ENCODE data around the gene TMEM164.

Gene TMEM164

DNA sequence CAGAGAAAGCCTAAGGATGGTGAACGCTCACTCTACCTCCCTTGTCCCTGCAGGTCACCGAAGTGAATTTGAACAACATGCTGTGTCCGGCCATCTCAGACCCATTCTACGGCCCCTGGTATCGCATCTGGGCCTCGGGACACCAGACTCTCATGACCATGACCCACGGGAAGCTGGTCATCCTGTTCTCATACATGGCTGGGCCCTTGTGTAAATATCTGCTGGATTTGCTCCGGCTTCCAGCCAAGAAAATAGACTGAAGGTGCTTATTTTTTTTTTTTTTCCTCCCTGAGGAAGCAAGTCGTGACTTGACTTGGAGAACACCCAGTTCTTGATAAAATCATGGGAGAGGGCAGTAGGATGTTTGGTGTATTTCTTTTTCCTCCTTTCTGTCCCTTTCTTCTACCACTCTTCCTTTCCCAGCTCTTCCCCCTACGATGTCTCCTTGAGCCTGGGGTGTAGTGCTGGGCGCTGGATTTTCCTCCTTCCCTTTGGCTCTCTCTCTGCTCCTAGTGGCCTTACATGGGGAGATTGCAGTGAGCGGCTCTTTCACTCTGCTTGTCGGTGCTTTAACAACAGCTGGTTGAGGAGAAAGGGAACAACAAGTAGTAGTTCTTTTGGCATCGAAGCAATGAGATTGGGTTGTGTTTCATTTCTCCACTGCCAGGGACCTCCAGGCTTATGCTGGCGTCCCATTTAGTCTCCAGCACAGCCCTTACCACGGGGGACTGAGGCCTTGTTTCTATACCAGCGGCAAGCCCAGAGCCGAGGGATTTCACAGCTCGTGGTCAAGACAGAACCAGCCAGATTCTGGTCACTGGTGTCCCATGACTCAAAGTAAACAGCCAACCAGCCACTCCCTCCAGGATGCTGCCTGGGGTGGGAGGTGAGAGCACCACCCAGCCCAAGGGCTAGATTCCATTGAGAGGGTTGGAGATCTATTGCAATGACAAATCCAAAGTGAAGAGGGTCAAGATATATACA lies 170.6 kb downstream of the TMEM164 start:
- DNase-seq: no peak

DNA sequence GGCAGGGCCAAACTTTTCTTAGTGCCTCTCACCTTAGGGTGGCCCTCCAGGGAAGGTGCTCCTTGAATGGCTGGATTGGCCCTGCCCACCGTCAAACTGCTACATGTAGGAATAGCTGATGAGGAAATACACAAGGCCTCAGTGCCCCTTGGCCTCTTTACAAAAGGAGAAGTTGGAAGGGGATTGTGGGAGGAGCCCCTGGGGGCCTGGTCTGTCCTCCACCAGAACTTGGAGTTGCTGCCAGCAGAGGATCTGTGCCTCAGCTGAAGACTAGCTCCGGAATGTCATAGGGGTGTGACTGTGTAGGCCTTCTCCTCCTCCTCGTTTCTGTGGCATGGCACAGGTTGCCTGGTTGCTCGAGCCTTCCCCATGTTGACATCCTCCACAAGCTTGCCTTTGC lies 172.2 kb downstream of the TMEM164 start:
- no peak for DNase-seq

- no peak for DNase-seq
Observed at GRCh38 chrX:110175696-110176095, 172.8 kb downstream of the TMEM164 start.

DNA sequence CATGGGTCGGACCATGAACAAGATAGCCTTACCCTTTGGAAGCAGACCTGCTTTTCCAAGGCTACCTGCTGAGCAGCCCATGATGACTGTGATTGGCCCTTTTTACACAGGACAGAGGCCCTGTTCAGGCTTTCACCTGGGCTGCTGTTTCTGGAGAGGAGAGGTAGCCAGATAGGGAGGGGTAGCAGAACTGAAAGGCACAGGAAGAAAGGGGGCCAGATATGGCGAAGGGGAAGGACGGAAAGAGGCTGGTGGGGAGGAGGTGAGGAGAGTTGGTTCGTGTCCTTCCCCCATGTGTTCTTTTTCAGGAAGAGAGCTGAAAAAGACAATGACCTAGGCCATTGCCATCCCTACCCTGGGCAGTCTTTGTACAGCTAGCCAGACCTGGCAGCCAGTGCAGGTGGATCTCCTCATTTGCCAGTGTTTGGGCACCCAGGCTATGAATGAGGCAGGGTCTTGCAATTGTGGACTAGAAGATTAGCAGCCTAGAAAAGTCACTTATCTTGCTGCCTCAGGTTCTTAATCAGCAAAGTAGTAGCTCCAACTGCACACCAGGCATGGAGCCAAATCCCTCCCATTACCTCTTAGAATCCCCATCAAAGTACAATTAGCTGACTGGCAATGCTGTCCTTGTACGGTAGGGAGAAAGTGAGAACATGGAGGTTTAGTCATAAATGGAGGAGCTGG lies 175.4 kb downstream of the TMEM164 start:
- no peak for DNase-seq

GRCh38 chrX:110180176-110180927 lies 177.4 kb downstream of the TMEM164 start:
- DNase-seq: no peak

DNA sequence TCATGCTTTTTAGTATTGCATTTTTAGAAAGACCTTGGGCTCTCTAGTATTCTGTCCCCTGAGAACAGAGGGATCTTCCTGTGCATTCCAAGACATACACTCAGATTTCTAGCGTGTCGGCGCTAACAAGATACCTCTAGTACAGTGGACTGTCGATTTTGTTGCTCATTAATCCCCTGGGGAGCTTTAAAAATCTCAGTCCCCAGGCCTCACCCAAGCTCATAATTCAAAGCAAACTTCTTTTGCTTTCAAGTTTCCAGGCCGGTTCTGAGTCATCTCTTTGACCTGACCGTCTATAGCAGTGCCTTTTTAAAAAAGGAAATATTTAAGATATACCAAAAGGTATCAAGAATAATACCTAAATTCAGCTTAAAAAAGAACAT lies 178.0 kb downstream of the TMEM164 start:
- no peak for DNase-seq

DNA sequence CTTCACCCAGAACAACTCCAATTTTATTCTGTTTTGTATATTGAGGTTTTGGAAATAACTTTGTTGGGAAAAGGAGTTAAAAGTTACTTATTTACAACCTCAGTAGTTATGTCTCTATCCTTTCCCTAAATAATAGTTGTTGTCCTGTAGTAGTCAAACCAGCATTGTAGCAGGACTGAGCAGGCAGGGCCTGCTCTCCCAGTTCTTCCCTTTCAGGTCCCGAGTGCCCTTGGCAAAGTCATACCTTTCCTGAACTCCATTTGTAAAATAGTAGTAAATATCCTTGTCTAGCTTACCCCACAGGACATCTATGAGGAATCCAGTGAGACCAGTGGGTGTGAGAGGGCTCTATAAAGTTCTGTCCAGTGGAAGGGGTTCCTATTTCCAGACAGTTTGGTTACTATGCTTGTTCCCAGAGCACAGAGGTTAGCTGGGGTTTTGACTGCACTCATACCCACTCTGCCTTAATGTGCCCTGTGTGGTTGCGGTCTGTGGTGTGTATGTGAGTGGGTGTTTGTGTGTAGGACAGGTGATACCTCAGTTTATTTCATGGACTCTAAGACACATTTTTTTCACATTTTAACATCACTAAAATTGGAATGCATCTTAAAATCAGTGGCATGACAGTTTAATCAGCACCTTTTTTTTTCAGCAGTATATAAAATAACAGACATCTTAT lies 178.7 kb downstream of the TMEM164 start:
- DNase-seq: no peak

DNA sequence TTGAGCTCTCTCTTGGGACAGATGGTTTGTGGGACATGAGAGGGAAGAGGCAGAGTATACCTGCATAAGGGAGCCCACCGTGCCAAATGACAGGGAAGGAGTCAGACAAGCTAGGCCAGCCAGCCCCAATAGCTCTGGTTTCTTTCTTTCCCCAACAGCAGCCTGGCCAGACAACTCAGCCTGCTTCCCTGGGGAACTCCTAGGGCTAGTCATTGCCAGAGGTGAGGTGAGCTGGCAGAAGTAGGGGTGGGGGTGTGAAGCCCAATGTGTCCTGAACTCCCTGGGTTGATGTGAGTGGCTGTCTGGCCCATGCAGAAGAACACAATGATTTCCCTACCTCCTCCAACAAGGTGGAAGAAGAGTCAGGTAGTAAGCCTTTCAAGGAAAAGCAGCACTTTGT lies 179.4 kb downstream of the TMEM164 start:
- no peak for DNase-seq

- no peak for DNase-seq
Observed at GRCh38 chrX:110182865-110183264, 180.0 kb downstream of the TMEM164 start.

DNA sequence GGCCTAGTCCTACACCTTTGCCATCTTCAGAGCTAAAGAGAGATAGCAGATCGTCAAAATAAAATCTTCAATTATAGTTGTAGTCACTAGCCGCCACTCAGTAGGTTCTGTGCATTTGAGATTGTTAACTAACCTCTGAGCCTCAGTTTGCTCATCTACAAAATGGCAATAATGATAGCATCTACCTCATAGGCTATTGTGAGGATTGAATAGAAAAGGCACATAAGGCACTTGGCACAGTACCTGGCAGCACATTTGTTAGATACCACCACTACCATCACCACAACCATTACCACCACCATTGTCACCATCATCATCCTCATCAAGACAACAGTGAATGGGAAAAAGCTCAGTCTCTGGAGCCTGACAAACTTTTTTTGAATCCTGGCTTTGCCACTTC lies 180.4 kb downstream of the TMEM164 start:
- no peak for DNase-seq

GRCh38 chrX:110188701-110189558 lies 186.0 kb downstream of the TMEM164 start:
- DNase-seq: peak in 1 of 2 donors; percentile 18

DNA sequence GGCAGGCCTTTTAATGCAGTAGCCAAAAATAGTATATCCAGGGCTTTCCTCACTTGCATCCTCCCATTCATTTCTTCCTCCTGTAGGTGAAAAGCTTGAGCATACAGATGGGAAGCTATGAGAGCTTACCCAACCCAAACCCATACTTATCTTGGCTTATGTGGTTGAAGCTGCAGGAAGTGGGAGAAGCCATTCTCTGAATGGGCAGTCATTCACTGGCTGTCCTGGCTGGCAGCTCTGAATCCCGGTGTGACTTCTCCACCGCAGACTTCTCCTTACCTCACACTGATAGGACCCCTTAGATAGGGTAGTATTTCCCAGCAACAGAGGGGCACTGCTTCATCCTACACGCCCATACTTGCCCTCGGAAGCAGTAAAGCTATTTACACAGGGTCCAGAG lies 189.6 kb downstream of the TMEM164 start:
- DNase-seq: no peak

DNA sequence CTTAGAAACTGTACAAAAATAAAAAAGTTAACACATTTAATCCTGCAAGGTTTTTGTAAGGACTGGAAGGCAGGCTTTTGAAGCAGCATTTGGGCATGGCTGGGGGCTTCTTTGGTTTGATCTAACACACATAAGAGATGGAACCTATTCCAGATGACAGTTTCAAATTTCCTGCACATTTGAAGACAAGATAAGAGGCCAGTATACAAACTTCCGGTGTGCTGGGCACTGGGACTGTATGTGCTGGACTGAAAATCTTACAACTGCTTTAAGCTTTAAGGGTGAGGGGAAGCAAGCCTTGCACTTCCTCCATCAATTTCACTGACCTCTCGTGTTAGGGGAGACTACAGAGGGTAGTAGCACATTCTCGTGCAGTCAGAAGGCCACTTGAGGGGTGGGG lies 192.1 kb downstream of the TMEM164 start:
- no peak for DNase-seq

DNA sequence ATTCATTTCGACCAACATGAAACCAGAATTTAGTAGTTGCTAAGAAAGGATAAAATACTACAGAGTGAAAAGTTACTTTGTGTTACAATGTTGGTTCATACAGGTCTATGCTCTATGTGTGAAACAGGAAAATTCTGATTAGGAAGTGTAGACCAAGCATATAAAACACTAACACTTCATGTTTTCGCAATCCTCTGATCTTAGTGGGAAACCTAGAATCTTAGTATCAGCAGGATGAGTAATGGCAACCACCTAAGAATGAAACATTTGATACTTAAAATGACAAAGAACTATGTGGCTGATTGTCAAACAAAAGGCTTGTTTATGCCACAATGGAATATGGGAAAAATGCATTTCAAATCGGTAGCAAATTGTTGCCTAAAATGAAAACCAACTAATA lies 198.9 kb downstream of the TMEM164 start:
- no peak for DNase-seq

- no peak for DNase-seq
Observed at GRCh38 chrX:110204986-110205385, 202.1 kb downstream of the TMEM164 start.

DNA sequence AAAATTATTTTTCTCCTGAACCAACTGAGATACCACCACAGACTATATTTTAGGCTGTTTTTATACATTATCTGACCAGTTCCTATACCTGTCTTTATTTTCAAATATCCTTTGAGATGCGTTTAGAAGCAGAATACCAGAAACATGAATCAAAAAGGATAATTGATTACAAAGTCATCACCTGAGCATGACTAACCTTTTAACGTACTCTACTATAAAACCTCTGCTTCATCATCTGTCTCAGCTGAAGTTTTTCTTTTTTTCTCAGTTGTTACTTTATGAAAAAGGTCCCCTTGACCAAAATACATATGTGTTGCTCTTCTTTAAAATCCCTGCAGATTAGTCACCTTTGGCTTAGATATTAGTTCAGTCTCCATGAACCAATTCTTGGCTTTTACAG lies 205.2 kb downstream of the TMEM164 start:
- no peak for DNase-seq

- peak in 1 of 2 donors; percentile 29 for DNase-seq
Observed at GRCh38 chrX:110210417-110211139, 207.7 kb downstream of the TMEM164 start.

GRCh38 chrX:110211340-110211739 lies 208.4 kb downstream of the TMEM164 start:
- no peak for DNase-seq

- no peak for DNase-seq
Observed at GRCh38 chrX:110212299-110212698, 209.4 kb downstream of the TMEM164 start.

GRCh38 chrX:110213183-110213582 lies 210.3 kb downstream of the TMEM164 start:
- DNase-seq: no peak

DNA sequence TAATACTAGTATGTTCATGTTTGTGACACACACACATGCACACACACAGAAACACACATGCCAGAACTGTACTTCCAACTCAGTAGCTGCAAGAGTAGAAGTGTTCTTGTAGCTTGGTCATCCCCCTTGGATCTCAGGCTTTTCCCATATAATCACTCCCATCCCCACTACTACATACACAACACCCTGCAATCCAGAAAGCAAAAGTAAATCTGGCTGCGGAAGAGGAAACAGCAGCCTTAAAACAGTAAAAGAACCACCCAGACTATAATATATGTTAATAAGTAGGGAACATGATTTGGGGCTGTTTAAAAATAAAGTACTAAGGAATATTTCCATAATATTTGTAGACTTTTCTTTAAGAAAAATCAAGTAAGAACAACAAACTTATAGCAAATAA lies 211.8 kb downstream of the TMEM164 start:
- no peak for DNase-seq
